ENCODE results near the gene ZNF682.
"Not testable (repeated sequence)": the region's sequence is repeated elsewhere in the genome, so short reads cannot be mapped to it uniquely, and the experiment has no call there.

ZNF682 gene

DNA sequence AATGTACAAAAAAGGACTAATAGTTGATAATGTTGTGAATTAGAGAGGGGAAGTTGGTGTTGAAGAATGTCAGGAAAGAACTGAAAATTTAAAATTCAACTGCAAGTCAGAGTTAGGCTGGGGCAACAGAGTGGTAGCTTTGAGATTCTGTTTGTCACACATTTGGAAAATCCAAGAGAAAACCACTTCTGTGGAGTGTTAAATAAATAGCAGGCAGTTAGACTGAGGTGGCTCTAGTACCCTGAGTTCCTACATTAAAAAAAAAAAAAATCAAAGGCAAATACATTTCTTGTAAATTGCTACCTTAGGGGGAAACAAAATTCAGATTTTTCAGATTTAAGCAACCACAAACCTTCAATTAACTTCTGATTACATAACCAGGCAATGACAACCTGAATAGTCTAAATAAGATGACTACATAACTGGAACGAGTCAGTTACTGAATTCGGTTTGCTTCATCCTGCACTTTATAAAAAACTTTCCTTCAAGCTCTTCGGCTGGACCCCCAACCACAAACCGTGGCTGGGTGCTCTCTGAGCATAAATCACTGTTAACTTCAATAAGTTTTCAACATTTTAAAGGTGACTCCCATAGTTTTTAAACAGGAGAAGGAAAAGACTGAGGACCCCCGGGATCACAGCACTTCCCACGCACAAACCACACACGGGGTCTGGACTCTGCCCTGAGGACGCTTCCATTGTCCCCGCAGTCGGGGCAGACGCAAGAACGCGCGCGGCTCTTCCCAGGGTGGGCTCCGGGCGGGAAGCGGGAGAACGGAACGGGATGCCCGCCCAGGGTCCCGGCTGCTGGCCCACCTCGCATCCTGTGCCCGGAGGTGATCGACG lies 725 bp downstream of the ZNF682 start:
- TF ChIP-seq ZFX (IDR thresholded peaks at IDR 0.05; ENCODE audit: borderline replicate concordance): no peak
- TF ChIP-seq, protein P1, sequence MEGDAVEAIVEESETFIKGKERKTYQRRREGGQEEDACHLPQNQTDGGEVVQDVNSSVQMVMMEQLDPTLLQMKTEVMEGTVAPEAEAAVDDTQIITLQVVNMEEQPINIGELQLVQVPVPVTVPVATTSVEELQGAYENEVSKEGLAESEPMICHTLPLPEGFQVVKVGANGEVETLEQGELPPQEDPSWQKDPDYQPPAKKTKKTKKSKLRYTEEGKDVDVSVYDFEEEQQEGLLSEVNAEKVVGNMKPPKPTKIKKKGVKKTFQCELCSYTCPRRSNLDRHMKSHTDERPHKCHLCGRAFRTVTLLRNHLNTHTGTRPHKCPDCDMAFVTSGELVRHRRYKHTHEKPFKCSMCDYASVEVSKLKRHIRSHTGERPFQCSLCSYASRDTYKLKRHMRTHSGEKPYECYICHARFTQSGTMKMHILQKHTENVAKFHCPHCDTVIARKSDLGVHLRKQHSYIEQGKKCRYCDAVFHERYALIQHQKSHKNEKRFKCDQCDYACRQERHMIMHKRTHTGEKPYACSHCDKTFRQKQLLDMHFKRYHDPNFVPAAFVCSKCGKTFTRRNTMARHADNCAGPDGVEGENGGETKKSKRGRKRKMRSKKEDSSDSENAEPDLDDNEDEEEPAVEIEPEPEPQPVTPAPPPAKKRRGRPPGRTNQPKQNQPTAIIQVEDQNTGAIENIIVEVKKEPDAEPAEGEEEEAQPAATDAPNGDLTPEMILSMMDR (IDR thresholded peaks at IDR 0.05): no peak
- H3K27ac ChIP-seq: peak overlapping the region; percentile 90

DNA sequence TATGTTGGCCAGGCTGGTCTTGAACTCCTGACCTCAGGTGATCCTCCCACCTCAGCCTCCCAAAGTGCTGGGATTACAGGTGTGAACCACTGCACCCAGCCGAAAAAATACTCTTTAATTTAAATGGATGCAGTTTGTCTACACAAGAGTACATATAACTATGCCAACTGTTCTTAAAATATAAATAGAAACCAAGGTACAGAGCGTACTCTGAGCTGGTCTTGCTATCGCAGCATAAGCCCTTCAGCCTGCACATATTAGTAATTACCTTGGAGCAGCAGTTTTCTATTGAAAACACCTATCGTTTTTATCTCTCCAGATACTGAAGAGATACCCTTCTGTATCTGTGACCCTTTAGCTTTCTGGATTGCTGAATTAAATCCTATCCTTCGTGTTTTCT lies 3.4 kb downstream of the ZNF682 start:
- no peak overlapping the region for H3K27ac ChIP-seq
- no peak for TF ChIP-seq ZFX (IDR thresholded peaks at IDR 0.05; ENCODE audit: borderline replicate concordance)
- TF ChIP-seq, protein P1 (IDR thresholded peaks at IDR 0.05): no peak

DNA sequence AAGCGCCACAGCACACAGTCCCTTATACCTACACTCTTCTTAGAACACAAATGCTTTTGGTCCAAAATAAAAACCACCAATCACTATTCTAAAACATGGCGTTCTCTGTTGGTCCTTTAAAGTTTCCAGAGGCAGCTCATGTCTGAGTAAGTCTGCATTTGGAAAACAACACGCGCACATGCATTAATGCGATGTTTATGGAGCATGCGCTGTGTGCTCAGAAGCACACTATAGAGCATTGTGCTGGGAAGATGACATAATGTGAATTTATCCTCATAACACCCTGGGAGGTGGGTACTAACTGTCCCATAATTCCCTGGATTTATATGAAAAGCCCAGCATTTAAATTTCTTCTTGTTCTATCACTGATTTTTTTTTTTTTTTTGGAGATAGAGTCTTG lies 10.7 kb downstream of the ZNF682 start:
- no peak overlapping the region for H3K27ac ChIP-seq
- TF ChIP-seq, protein P1 (IDR thresholded peaks at IDR 0.05): no peak
- TF ChIP-seq ZFX (IDR thresholded peaks at IDR 0.05; ENCODE audit: borderline replicate concordance): no peak

DNA sequence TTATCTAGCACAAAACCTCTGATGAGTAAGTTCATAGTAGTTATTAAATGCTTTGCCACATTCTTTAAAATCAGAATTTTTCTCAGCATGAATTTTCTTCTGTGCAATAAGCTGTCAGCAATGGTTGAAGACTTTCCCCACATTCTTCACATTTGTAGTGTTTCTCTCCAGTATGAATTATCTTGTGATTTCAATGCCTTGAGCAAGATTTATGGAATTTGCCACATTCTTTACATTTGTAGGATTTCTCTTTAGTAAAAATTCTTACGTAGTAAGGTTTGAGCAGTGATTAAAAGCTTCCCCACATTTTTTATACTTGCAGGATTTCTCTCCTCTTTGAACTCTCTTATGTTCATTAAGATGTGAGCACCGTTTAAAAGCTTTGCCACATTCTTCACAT lies 33.6 kb downstream of the ZNF682 start:
- no peak for TF ChIP-seq ZFX (IDR thresholded peaks at IDR 0.05; ENCODE audit: borderline replicate concordance)
- TF ChIP-seq, protein P1 (IDR thresholded peaks at IDR 0.05): no peak
- H3K27ac ChIP-seq: no peak overlapping the region

DNA sequence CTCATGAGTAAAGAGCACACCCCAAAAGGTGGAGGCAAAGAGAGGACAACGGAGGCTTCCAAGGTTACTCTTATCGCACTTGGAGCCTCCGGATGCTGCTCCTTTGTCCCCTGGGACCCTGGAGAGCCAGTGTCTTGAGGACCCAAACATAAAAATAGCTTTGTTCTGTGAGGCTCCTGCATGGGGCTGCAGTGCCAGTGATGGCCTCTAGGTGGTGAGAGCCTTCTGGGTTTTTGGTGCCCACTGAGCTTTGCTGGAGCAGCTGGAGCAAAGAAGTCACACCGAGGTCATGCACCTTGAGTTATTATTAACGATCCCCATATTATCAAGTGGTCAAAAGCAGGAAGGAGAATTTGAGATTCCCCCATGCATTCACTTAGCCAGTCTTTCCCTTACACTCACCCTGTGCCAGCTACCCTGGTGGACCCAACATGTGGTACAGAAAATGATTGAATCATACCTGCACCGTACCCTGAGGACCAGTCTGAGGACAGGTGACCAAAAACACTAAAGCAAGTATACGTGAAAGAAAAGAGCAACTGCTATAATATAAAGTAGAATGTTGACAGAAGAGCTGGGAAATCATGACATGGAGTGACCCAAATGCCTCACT lies 41.5 kb downstream of the ZNF682 start:
- no peak overlapping the region for H3K27ac ChIP-seq
- TF ChIP-seq, protein P1 (IDR thresholded peaks at IDR 0.05): peak; percentile 74
- no peak for TF ChIP-seq ZFX (IDR thresholded peaks at IDR 0.05; ENCODE audit: borderline replicate concordance)

DNA sequence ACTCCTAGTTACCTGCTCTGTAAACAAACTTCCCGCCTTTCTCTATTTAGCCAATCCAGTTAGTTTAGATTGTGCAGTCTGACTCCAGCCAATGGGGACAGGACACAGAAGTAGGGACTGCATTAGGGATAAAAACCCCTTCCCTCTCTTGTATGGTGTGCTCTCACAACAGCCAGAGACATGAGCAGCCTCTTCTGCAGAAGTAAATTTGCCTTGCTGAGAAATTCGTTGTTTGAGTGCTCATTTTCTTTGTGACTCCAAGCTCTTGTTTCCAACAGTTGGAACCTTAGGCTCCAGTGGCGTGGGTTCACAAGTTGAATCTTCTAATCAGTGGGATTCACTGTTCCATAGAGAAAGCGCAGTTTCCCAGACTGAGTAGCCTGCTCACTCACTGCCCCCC lies 72.4 kb downstream of the ZNF682 start:
- no peak for TF ChIP-seq ZFX (IDR thresholded peaks at IDR 0.05; ENCODE audit: borderline replicate concordance)
- TF ChIP-seq, protein P1 (IDR thresholded peaks at IDR 0.05): no peak
- H3K27ac ChIP-seq: no peak overlapping the region

DNA sequence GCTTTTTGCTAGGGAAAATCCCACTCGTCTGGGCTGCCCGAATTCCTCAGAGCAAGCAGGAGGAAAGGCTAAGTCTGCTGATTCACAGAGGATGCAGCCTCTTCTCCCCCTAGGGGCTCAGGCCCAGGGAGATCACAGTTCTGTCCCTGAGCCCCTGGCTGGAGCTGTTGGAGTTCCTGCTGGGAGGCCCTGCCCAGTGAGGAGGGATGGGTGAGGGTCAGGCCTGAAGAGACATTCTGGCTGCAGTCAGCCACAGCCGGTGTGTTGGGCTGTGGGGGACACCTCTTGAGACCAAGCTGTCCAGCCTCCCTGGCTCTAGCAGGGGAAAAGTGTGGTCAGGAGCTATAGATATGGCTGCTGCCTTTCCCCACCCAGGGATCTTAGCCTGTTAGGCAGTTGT lies 73.2 kb downstream of the ZNF682 start:
- not testable (repeated sequence) for H3K27ac ChIP-seq

All from 22Rv1 (cell line).